ENCODE results near the gene MAD1L1. TPM values are rescaled to one million over a fixed set of nuclear protein-coding genes. Genes with fewer than 3 reads are reported as not detected.

The MAD1L1 gene
- total and polyA plus RNA-seq, 2 donors (not counting 1 experiment from before 2014, with no cell fraction given): 9.8 to 29.4 TPM

- TF ChIP-seq EZH2 (IDR thresholded peaks at IDR 0.05; ENCODE audit: low read length, missing control alignments): no peak
- TF ChIP-seq, protein P1, sequence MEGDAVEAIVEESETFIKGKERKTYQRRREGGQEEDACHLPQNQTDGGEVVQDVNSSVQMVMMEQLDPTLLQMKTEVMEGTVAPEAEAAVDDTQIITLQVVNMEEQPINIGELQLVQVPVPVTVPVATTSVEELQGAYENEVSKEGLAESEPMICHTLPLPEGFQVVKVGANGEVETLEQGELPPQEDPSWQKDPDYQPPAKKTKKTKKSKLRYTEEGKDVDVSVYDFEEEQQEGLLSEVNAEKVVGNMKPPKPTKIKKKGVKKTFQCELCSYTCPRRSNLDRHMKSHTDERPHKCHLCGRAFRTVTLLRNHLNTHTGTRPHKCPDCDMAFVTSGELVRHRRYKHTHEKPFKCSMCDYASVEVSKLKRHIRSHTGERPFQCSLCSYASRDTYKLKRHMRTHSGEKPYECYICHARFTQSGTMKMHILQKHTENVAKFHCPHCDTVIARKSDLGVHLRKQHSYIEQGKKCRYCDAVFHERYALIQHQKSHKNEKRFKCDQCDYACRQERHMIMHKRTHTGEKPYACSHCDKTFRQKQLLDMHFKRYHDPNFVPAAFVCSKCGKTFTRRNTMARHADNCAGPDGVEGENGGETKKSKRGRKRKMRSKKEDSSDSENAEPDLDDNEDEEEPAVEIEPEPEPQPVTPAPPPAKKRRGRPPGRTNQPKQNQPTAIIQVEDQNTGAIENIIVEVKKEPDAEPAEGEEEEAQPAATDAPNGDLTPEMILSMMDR (conservative IDR thresholded peaks at IDR 0.05 in 1 of 2, IDR thresholded peaks at IDR 0.05 in 1 of 2; ENCODE audit: low read depth in 1 of 2, low read length in 2 of 2): no peak
- Histone ChIP-seq H3K9ac (ENCODE audit: insufficient read depth, low read length) (no peak overlapping the region), H3K27me3 (ENCODE audit: control insufficient read depth, insufficient read depth, low read length) (no peaks in the 10 kb centered on the region), H3K27ac (ENCODE audit: insufficient read depth, low read length) (no peak overlapping the region), H4K20me1 (ENCODE audit: control insufficient read depth, extremely low read depth, insufficient read depth, low read length) (no peaks in the 10 kb centered on the region), H3K79me2 (ENCODE audit: control insufficient read depth, insufficient read depth, low read length) (no peaks in the 10 kb centered on the region), H3K36me3 (ENCODE audit: control insufficient read depth, insufficient read depth, low read length) (peaks cover 1% of the 10 kb centered on the region), H3K4me2 (ENCODE audit: extremely low read depth, insufficient read depth, low read length) (no peak overlapping the region), H2AFZ (ENCODE audit: low read length) (no peak overlapping the region), H3K9me3 (ENCODE audit: control insufficient read depth, insufficient read depth, low read depth, low read length) (no peaks in the 10 kb centered on the region), H3K4me3 (replicated peaks in 1 of 4; ENCODE audit: control extremely low read depth in 1 of 4, insufficient read depth in 1 of 4, low read depth in 3 of 4, low read length in 4 of 4) (no peak overlapping the region), H3K4me1 (ENCODE audit: control insufficient read depth, extremely low read depth, insufficient read depth, low read length) (no peaks in the 10 kb centered on the region)
- no peak for DNase-seq (ENCODE audit: low read depth in 2 of 2)
Measured at GRCh38 chr7:2219606-2220005, 13.1 kb downstream of the MAD1L1 start.

GRCh38 chr7:2219136-2219535 lies 13.6 kb downstream of the MAD1L1 start:
- no peak for DNase-seq (ENCODE audit: low read depth in 2 of 2)
- Histone ChIP-seq H3K9ac (ENCODE audit: insufficient read depth, low read length) (no peak overlapping the region), H4K20me1 (ENCODE audit: control insufficient read depth, extremely low read depth, insufficient read depth, low read length) (no peaks in the 10 kb centered on the region), H3K9me3 (ENCODE audit: control insufficient read depth, insufficient read depth, low read depth, low read length) (no peaks in the 10 kb centered on the region), H3K4me2 (ENCODE audit: extremely low read depth, insufficient read depth, low read length) (no peak overlapping the region), H3K36me3 (ENCODE audit: control insufficient read depth, insufficient read depth, low read length) (peaks cover 1% of the 10 kb centered on the region), H3K4me3 (replicated peaks in 1 of 4; ENCODE audit: control extremely low read depth in 1 of 4, insufficient read depth in 1 of 4, low read depth in 3 of 4, low read length in 4 of 4) (no peak overlapping the region), H3K27me3 (ENCODE audit: control insufficient read depth, insufficient read depth, low read length) (no peaks in the 10 kb centered on the region), H3K4me1 (ENCODE audit: control insufficient read depth, extremely low read depth, insufficient read depth, low read length) (no peaks in the 10 kb centered on the region), H2AFZ (ENCODE audit: low read length) (no peak overlapping the region), H3K27ac (ENCODE audit: insufficient read depth, low read length) (no peak overlapping the region), H3K79me2 (ENCODE audit: control insufficient read depth, insufficient read depth, low read length) (no peaks in the 10 kb centered on the region)
- TF ChIP-seq, protein P1 (conservative IDR thresholded peaks at IDR 0.05 in 1 of 2, IDR thresholded peaks at IDR 0.05 in 1 of 2; ENCODE audit: low read depth in 1 of 2, low read length in 2 of 2): no peak
- TF ChIP-seq EZH2 (IDR thresholded peaks at IDR 0.05; ENCODE audit: low read length, missing control alignments): no peak

GRCh38 chr7:2218444-2218785 lies 14.3 kb downstream of the MAD1L1 start:
- H2AFZ ChIP-seq (ENCODE audit: low read length): no peak overlapping the region
- no peaks in the 10 kb centered on the region for H4K20me1 ChIP-seq (ENCODE audit: control insufficient read depth, extremely low read depth, insufficient read depth, low read length)
- no peaks in the 10 kb centered on the region for H3K79me2 ChIP-seq (ENCODE audit: control insufficient read depth, insufficient read depth, low read length)
- H3K27me3 ChIP-seq (ENCODE audit: control insufficient read depth, insufficient read depth, low read length): no peaks in the 10 kb centered on the region
- no peaks in the 10 kb centered on the region for H3K4me1 ChIP-seq (ENCODE audit: control insufficient read depth, extremely low read depth, insufficient read depth, low read length)
- TF ChIP-seq EZH2 (IDR thresholded peaks at IDR 0.05; ENCODE audit: low read length, missing control alignments): no peak
- TF ChIP-seq, protein P1 (conservative IDR thresholded peaks at IDR 0.05 in 1 of 2, IDR thresholded peaks at IDR 0.05 in 1 of 2; ENCODE audit: low read depth in 1 of 2, low read length in 2 of 2): no peak
- H3K9me3 ChIP-seq (ENCODE audit: control insufficient read depth, insufficient read depth, low read depth, low read length): no peaks in the 10 kb centered on the region
- no peak overlapping the region for H3K4me2 ChIP-seq (ENCODE audit: extremely low read depth, insufficient read depth, low read length)
- H3K36me3 ChIP-seq (ENCODE audit: control insufficient read depth, insufficient read depth, low read length): peaks cover 6% of the 10 kb centered on the region
- DNase-seq (ENCODE audit: low read depth in 2 of 2): no peak
- no peak overlapping the region for H3K27ac ChIP-seq (ENCODE audit: insufficient read depth, low read length)
- no peak overlapping the region for H3K9ac ChIP-seq (ENCODE audit: insufficient read depth, low read length)
- H3K4me3 ChIP-seq (replicated peaks in 1 of 4; ENCODE audit: control extremely low read depth in 1 of 4, insufficient read depth in 1 of 4, low read depth in 3 of 4, low read length in 4 of 4): no peak overlapping the region

Measured in fibroblast of lung (primary cell).